Stimulated activated naive B cell treated with anti-CD40 and anti-IgM and Interleukin-4, amounts not matched to agents 10 μg/mL and 1 μg/mL and 100 μg/mL, for 72 hours (primary cell): Measurements from ENCODE around the gene VIM.

Experiments
- ATAC-seq, 2 donors: fragments of 150-1000 bp; cut with Tn5 transposase; replicated peaks; 2 replicates each; pipeline ENCODE4 v1.10.0; 2021; ENCODE audit warnings: moderate library complexity in 1 of 2
- DNase-seq: peaks from one replicate; pipeline ENCODE4 v3.0.0; 2021
- H3K27ac Mint-ChIP-seq: one replicate; pipeline ENCODE4 v1.8.0; 2022; ENCODE audit warnings: mild to moderate bottlenecking, mixed read lengths
- H3K27me3 Mint-ChIP-seq, 2 donors: one replicate each; pipeline ENCODE4 v1.8.0; 2022; ENCODE audit warnings: mixed read lengths in 2 of 2
- H3K36me3 Mint-ChIP-seq, 2 donors: one replicate each; pipeline ENCODE4 v1.8.0; 2022; ENCODE audit warnings: mixed read lengths in 2 of 2, mild to moderate bottlenecking in 1 of 2
- H3K4me1 Mint-ChIP-seq, 2 donors: one replicate each; pipeline ENCODE4 v1.8.0; 2022; ENCODE audit warnings: mixed read lengths in 2 of 2, mild to moderate bottlenecking in 1 of 2
- H3K4me3 Mint-ChIP-seq, 2 donors: one replicate each; pipeline ENCODE4 v1.8.0; 2022; ENCODE audit warnings: mild to moderate bottlenecking in 2 of 2, mixed read lengths in 2 of 2, moderate library complexity in 1 of 2
- H3K9me3 Mint-ChIP-seq, 2 donors: one replicate each; pipeline ENCODE4 v1.8.0; 2022; ENCODE audit warnings: mixed read lengths in 2 of 2, mild to moderate bottlenecking in 1 of 2

VIM gene

DNA sequence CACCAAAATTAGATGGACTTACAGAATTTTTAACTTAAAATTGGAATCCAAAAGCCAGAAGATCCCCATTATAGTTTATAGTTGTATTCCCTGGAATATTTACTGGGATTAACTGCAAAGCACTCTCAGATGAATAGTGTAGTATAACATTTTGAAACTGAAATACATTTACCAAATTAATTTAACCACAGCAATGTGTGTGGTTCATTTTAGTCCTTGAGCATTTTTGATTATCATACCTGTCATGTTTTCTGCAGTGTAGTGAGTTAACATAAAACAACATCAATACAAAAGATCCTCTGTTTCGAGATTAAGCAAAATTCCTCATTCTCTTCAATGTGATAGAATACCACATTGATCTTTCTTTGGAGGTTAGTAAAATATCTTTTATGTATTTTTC lies 3.7 kb downstream of the VIM start:
- peak overlapping the region in 1 of 2 donors; percentile 100 for H3K4me3 Mint-ChIP-seq
- DNase-seq: no peak
- H3K4me1 Mint-ChIP-seq: peaks cover 16 to 51% of the 10 kb centered on the region in 2 donors
- no peaks in the 10 kb centered on the region for H3K9me3 Mint-ChIP-seq
- no peak overlapping the region for H3K27ac Mint-ChIP-seq
- H3K36me3 Mint-ChIP-seq: peaks cover 34 to 52% of the 10 kb centered on the region in 2 donors
- no peak for ATAC-seq
- H3K27me3 Mint-ChIP-seq: no peaks in the 10 kb centered on the region

DNA sequence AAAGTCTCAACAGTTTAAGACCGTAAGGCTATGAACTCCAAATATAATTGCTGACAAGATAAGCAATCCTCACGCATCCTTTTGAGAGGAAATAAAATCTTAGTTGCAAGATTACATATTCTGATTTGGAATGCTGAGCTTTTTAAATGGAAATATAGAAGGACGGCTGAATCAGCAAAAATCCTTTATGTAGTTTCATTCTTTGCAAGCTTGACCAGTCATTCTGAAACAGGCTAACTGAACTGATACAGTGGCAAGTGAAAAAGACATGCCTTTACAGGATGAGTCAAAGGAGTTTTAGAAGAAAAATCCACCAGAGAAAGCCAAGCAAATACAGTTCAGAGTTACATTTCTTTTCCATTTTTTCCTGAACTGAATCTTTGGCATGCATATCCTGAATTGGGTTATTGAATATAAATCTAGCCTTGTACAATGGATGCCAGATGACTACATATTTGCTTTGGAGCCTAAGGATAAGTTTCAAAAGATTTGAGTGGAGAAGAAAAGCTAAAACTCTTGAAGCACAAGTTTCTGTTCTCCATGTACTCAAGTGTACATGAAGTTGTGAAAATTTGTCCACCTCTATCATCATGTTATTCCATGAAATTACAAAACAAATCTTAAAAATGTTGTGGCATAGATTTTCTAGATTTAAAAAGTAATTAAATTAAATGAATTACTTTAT lies 4.4 kb downstream of the VIM start:
- H3K36me3 Mint-ChIP-seq: peaks cover 34 to 52% of the 10 kb centered on the region in 2 donors
- H3K27ac Mint-ChIP-seq: peak overlapping the region; percentile 47
- ATAC-seq (no peak), DNase-seq (no peak)
- H3K9me3 Mint-ChIP-seq: no peaks in the 10 kb centered on the region
- H3K27me3 Mint-ChIP-seq: no peaks in the 10 kb centered on the region
- H3K4me3 Mint-ChIP-seq: no peak overlapping the region
- peaks cover 10 to 44% of the 10 kb centered on the region in 2 donors for H3K4me1 Mint-ChIP-seq

DNA sequence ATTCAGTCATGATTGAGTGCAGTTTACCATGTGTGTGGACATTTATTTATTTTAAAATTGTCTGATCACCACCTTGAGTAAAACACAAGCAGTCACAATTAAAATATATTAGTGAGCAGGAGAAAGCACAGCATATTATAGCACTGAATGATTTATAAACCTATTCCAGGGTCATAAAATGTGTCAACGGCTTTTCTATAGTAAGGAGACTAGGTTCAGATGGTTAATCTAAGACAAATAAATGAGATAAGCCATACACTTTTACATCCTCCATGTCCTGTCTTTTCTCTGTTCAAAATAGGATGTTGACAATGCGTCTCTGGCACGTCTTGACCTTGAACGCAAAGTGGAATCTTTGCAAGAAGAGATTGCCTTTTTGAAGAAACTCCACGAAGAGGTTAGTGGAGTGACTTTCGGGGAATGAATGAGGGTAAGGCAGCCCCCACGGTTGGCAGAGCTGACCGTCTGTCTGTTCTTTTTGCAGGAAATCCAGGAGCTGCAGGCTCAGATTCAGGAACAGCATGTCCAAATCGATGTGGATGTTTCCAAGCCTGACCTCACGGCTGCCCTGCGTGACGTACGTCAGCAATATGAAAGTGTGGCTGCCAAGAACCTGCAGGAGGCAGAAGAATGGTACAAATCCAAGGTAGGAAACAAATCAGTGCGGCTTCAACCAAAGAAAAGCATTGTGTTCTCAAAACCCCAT lies 5.4 kb downstream of the VIM start:
- Mint-ChIP-seq H3K27me3 (no peaks in the 10 kb centered on the region), H3K27ac (peak overlapping the region; percentile 3), H3K36me3 (peaks cover 34 to 56% of the 10 kb centered on the region in 2 donors), H3K4me1 (peaks cover 6 to 35% of the 10 kb centered on the region in 2 donors), H3K9me3 (no peaks in the 10 kb centered on the region), H3K4me3 (no peak overlapping the region)
- DNase-seq: no peak
- ATAC-seq: no peak

DNA sequence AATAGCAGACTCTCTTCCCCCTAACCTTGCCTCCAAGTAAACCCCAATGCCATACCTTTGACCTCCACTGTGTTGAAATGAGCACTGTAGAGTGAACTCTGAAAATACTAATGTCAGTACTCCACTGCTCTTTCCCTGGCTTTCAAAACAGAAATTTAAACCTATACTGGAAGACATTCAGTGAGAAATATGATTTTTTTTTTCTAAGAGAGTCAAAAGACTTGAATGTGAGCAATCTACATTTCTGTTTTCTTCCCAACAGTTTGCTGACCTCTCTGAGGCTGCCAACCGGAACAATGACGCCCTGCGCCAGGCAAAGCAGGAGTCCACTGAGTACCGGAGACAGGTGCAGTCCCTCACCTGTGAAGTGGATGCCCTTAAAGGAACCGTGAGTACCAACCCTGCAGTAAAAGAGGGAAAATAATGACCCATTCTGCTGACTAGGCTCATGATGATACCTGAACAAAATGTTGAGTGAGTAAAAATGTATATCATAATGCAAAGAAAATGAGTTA lies 6.4 kb downstream of the VIM start:
- peaks cover 6 to 28% of the 10 kb centered on the region in 2 donors for H3K4me1 Mint-ChIP-seq

DNA sequence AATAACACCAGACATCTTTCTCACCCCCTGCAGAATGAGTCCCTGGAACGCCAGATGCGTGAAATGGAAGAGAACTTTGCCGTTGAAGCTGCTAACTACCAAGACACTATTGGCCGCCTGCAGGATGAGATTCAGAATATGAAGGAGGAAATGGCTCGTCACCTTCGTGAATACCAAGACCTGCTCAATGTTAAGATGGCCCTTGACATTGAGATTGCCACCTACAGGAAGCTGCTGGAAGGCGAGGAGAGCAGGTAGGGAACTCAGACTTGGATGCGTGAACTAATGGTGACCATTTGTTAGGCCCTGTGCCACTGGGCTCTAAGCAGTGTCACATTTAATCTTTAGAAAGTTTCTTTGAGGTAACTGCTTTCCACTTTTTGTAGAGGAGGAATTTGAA lies 7.1 kb downstream of the VIM start:
- no peak for DNase-seq
- H3K4me3 Mint-ChIP-seq: no peak overlapping the region
- H3K9me3 Mint-ChIP-seq: no peaks in the 10 kb centered on the region
- peaks cover 5 to 25% of the 10 kb centered on the region in 2 donors for H3K4me1 Mint-ChIP-seq
- no peak for ATAC-seq
- H3K27me3 Mint-ChIP-seq: no peaks in the 10 kb centered on the region
- H3K36me3 Mint-ChIP-seq: peaks cover 30 to 48% of the 10 kb centered on the region in 2 donors
- no peak overlapping the region for H3K27ac Mint-ChIP-seq

More for the DNA sequence above, 6.4 kb downstream of the VIM start:
- DNase-seq: no peak
- peak overlapping the region; percentile 80 for H3K27ac Mint-ChIP-seq
- peaks cover 34 to 53% of the 10 kb centered on the region in 2 donors for H3K36me3 Mint-ChIP-seq
- peak overlapping the region; percentile 22 to 46 for H3K4me3 Mint-ChIP-seq
- H3K9me3 Mint-ChIP-seq: no peaks in the 10 kb centered on the region
- H3K27me3 Mint-ChIP-seq: no peaks in the 10 kb centered on the region
- no peak for ATAC-seq

DNA sequence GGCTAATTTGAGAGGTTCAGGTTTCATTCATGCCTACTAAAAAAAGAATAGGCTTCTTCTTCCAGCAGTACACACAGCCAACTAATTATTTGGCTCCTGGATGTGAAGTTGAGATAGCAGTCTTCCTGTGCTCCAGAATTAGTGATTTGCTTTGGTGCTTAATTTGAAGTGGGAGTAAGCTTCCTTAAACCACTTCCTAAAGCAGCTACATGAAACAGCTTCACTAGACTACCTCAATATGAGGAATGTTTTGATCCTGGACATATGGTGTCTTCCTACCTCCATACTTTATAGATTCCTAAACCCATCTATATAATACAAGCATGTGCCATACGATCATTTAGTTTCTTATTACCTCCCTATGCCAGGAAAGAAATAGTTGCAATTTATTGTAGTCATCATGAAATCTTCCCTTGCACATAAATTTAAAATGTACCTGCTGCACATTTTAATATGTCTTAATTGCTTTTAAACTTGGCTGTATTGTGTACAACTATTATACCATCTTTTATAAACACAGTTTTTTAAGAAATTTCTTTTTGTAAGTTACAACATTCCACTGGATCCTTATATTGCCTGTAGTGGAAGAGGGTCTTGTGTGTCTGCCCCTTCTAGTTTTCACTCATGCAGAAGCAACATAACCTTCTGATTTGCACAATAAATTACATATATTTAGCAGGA lies 8.6 kb downstream of the VIM start:
- no peaks in the 10 kb centered on the region for H3K27me3 Mint-ChIP-seq
- DNase-seq (no peak), ATAC-seq (no peak)
- H3K36me3 Mint-ChIP-seq: peaks cover 25 to 35% of the 10 kb centered on the region in 2 donors
- peaks cover 2 to 16% of the 10 kb centered on the region in 2 donors for H3K4me1 Mint-ChIP-seq
- no peak overlapping the region for H3K27ac Mint-ChIP-seq
- no peaks in the 10 kb centered on the region for H3K9me3 Mint-ChIP-seq
- no peak overlapping the region for H3K4me3 Mint-ChIP-seq

DNA sequence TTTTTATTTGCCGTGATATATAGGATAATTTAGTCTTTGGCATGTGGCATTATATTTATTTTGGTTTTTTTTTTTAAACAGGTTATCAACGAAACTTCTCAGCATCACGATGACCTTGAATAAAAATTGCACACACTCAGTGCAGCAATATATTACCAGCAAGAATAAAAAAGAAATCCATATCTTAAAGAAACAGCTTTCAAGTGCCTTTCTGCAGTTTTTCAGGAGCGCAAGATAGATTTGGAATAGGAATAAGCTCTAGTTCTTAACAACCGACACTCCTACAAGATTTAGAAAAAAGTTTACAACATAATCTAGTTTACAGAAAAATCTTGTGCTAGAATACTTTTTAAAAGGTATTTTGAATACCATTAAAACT lies 9.1 kb downstream of the VIM start:
- no peak for ATAC-seq
- no peak overlapping the region for H3K27ac Mint-ChIP-seq
- H3K9me3 Mint-ChIP-seq: no peaks in the 10 kb centered on the region
- H3K4me1 Mint-ChIP-seq: peaks cover 2 to 16% of the 10 kb centered on the region in 2 donors
- H3K36me3 Mint-ChIP-seq: peaks cover 22 to 34% of the 10 kb centered on the region in 2 donors
- no peak overlapping the region for H3K4me3 Mint-ChIP-seq
- no peak for DNase-seq
- H3K27me3 Mint-ChIP-seq: no peaks in the 10 kb centered on the region

DNA sequence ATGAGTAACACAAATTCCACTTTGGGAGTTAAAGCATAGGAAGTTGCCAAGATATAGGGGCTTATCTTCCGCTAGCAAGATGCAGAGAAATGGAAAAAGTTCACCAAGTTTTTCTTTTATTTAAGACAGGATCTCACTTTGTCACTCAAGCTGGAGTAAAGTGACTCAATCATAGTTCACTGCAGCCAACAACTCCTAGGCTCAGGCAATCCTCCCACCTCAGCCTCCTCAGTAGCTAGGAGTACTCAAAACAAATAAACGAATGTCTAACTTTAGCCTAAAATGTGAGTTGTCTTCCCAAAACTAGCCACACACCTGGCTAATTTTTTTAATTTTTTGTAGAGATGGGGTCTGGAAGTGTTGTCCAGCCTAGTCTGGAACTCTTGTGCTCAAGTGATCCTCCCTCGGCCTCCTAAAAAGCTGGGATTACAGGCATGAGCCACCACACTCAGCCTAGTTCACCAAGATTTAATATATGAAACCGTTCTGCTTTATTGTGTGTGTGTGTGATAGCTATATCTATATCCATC lies 9.9 kb downstream of the VIM start:
- Mint-ChIP-seq H3K27ac (no peak overlapping the region), H3K36me3 (peaks cover 17 to 28% of the 10 kb centered on the region in 2 donors)

DNA sequence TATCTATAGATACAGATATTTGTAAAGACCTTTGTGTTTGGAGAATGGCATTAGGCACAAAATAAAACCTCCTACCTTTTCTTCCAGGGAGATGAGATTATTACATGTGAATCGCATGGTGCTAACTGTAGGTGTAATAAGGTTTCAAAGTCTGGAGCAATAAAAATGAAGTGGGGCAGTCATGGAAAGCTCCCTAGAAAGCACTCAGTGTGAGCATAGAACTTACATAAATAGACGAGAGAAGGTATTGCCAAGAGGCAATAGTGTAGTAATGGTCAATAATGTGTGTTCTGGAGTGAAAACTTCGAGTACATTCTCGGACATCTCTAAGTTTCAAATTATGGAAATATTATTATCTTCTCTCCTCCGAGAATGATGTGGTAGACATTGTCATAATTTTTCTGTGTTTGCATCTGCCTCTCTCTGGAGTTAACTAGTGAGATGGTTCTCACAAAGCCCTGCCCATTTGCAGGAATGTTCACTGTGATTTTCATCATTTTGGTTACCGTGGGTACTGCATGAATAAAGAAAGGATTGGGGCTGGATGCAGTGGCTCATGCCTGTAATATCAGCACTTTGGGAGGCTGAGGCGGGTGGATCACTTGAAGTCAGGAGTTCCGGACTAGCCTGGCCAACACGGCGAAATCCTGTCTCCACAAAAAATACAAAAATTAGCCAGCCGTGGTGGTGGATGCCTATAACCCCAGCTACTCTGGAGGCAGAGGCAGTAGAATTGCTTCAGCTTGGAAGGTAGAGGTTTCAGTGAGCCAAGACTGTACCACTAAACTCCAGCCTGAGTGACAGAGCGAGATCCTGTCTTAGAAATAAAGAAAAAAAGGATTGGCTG lies 10.6 kb downstream of the VIM start:
- Mint-ChIP-seq H3K4me3 (no peak overlapping the region), H3K4me1 (peaks cover 2 to 16% of the 10 kb centered on the region in 2 donors), H3K9me3 (no peaks in the 10 kb centered on the region), H3K36me3 (peaks cover 17 to 28% of the 10 kb centered on the region in 2 donors), H3K27me3 (no peaks in the 10 kb centered on the region), H3K27ac (peak overlapping the region; percentile 57)
- no peak for DNase-seq
- ATAC-seq: peak; percentile 41 to 45

More for the DNA sequence above, 9.9 kb downstream of the VIM start:
- DNase-seq: no peak
- H3K4me1 Mint-ChIP-seq: peaks cover 2 to 16% of the 10 kb centered on the region in 2 donors
- ATAC-seq: no peak
- H3K27me3 Mint-ChIP-seq: no peaks in the 10 kb centered on the region
- H3K9me3 Mint-ChIP-seq: no peaks in the 10 kb centered on the region
- no peak overlapping the region for H3K4me3 Mint-ChIP-seq

DNA sequence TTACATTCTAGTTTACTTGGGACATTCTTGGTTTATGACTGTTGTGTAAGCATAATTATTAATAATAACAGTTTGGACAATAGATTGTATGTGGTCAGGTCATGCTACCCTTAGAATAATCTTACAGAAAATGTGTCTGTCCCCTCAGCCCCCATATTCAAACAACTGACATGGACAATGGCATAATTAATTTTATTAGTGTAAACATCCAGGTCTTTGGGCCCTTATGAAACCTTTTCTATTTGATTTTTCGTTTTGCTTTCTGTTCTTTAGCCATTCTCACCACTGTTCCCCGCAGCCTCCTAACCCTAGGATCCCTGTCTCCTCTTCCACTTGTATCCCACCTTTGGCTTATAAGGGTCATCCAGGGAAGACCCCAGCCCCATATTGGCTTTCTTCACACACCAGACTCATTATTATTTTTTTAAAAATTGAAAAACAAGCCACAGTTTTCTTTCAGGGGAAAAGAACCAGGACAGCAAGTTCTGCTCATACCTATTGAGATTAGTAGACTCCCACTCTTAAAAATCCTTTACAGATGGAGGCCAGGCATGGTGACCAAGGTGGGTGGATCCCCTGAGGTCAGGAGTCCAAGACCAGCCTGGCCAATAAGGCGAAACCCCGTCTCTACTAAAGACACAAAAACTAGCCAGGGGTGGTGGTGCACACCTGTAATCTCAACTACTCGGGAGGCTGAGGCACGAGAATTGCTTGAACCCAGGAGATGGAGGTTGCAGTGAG lies 11.5 kb downstream of the VIM start:
- DNase-seq (no peak), ATAC-seq (no peak)
- H3K27ac Mint-ChIP-seq: no peak overlapping the region
- no peaks in the 10 kb centered on the region for H3K9me3 Mint-ChIP-seq
- H3K36me3 Mint-ChIP-seq: peaks cover 14 to 23% of the 10 kb centered on the region in 2 donors
- peaks cover 0 to 11% of the 10 kb centered on the region in 2 donors for H3K4me1 Mint-ChIP-seq
- no peaks in the 10 kb centered on the region for H3K27me3 Mint-ChIP-seq
- H3K4me3 Mint-ChIP-seq: no peak overlapping the region

DNA sequence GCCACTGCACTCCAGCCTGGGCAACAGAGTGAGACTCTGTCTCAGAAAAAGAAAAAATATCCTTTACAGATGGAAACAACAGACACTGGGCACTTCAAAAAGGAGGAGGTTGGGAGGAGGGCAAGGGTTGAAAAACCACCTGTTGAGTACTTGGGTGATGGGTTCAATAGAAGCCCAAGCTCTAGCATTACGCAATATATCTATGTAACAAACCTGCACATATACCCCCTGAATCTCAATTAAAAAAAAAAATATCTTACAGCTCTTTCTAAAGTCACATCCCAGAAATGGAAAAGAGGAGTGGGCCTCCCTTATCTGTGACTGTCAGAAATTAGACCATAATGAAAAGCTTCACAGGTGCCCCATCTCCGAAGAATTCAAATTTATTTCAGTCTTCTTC lies 12.1 kb downstream of the VIM start:
- no peak overlapping the region for H3K27ac Mint-ChIP-seq
- H3K27me3 Mint-ChIP-seq: no peaks in the 10 kb centered on the region
- no peaks in the 10 kb centered on the region for H3K9me3 Mint-ChIP-seq
- no peak for ATAC-seq
- no peak for DNase-seq
- H3K4me1 Mint-ChIP-seq: peaks cover 0 to 8% of the 10 kb centered on the region in 2 donors
- no peak overlapping the region for H3K4me3 Mint-ChIP-seq
- peaks cover 10 to 19% of the 10 kb centered on the region in 2 donors for H3K36me3 Mint-ChIP-seq

DNA sequence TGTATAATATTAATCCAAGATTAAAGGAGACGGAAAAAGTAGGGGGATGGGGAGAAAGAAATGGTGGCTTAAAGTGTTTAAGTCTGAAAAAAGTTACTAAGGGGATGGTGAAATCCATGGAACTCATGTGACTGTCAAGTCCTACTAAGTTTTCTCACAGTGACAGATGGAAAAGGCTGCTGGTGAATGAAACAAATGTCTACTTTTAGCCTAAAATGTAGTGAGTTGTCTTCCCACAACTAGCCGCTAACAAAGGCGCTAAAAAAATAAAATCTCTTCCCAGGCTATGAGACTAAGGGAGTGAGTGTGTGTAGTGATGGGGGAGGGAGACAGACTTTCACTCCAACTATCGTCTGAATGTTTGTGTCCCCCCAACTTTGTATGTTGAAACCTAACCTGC lies 12.6 kb downstream of the VIM start:
- H3K27me3 Mint-ChIP-seq: no peaks in the 10 kb centered on the region
- H3K4me3 Mint-ChIP-seq: no peak overlapping the region
- H3K9me3 Mint-ChIP-seq: no peaks in the 10 kb centered on the region
- DNase-seq (no peak), ATAC-seq (no peak)
- H3K27ac Mint-ChIP-seq: no peak overlapping the region
- H3K36me3 Mint-ChIP-seq: peaks cover 7 to 15% of the 10 kb centered on the region in 2 donors
- peaks cover 0 to 5% of the 10 kb centered on the region in 2 donors for H3K4me1 Mint-ChIP-seq
